ENCODE data around the gene RAD54L2. TPM values are rescaled to one million over a fixed set of nuclear protein-coding genes. Genes with fewer than 3 reads are reported as not detected.

Gene RAD54L2
- 32.2 TPM for total RNA-seq

DNA sequence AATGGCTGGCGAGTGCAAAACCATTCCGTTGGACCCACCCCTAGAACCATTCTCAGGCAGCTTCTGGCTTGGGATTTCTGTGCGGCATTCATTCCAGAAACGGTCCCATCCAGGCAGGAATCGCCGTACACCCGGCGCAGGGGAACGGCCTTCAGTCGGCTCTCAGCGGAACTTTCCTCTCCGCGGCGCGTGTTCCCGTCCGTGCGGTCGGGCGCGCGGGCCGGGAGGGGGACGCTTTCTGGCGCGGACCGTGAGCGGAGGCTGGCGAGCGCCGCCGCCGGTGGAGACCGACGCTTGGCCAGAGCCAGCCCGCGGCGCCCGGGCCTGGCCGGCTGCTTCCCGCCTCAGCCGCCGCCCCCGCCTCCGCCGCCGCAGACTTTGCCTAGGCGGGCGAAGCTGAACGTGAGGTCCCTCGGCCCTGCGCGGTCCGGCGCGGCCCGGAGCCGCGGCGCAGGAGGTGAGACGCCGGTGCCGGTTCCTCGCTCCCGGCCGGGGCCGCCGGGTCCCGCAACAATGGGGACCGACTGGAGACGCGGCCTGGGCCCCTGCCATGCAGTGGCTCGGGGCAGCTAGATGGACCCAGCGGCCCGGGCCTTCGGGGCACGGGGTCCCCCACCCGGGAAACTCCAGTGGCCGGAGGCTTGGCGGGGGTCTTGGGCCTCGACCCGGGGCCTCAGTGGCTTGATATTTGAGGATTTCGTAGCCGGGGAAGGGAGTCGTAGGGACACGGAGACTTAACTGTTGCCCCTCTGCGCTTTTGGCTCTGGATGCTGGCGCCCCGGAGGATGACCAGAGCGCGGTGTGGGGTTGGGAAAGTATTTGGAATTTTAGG lies at the start of gene RAD54L2:
RAD54L2 (plus strand) TSS at position 261 of the 832 bp plus-strand sequence. CDS start 51,702 bp downstream, outside the sequence.

Other genes starting within 250 kb of the RAD54L2 start
- gene MANF, start 153.4 kb upstream of the RAD54L2 start, total RNA-seq: 27.1 TPM
- gene RBM15B, start 147.4 kb upstream of the RAD54L2 start, total RNA-seq: 39.3 TPM
- gene DCAF1, start 38.7 kb upstream of the RAD54L2 start, total RNA-seq: 29.8 TPM
- 35.4 TPM for gene TEX264, start 132.5 kb downstream of the RAD54L2 start, total RNA-seq
- 5.4 TPM for gene GRM2, start 168.3 kb downstream of the RAD54L2 start, total RNA-seq
- gene IQCF6, start 240.5 kb downstream of the RAD54L2 start, total RNA-seq: not detected